ENCODE measurements around the gene VSTM2B. TPM values are rescaled to one million over a fixed set of nuclear protein-coding genes. Genes with fewer than 3 reads are reported as not detected.

The VSTM2B gene
- total and polyA plus RNA-seq, 2 of the 4 experiments (the other 2 are of a cell fraction) = not detected

GRCh38 chr19:29499261-29499920 lies 26.4 kb upstream of the VSTM2B start:
- no peak overlapping the region for H3K18ac ChIP-seq (ENCODE audit: low read depth, low read length)
- H3K9me3 ChIP-seq (ENCODE audit: control insufficient read depth, insufficient read depth, low read length) = peaks cover 5% of the 10 kb centered on the region; the same call in 1 of the 2 replicates
- H3K36me3 ChIP-seq (ENCODE audit: control insufficient read depth, insufficient read depth, low read length) = no peaks in the 10 kb centered on the region
- H2BK15ac ChIP-seq (ENCODE audit: low read depth, low read length) = no peak overlapping the region
- in situ Hi-C loops (cut with MboI; ENCODE audit: low sequenced_read_pairs) = no loop called here
- no peaks in the 10 kb centered on the region for H3K27me3 ChIP-seq (ENCODE audit: control insufficient read depth, insufficient read depth, low read length)
- H3K14ac ChIP-seq (replicated peaks; ENCODE audit: low read depth, low read length) = no peak overlapping the region
- no peak overlapping the region for H3K9ac ChIP-seq (ENCODE audit: low read depth, low read length)
- H2BK120ac ChIP-seq (ENCODE audit: low read depth, low read length) = no peak overlapping the region
- H4K8ac ChIP-seq (ENCODE audit: low read depth in 2 of 2, low read length in 2 of 2) = no peak overlapping the region
- no peak overlapping the region for H3K4me2 ChIP-seq (ENCODE audit: low read depth, low read length)
- no peak overlapping the region for H2BK20ac ChIP-seq (ENCODE audit: low read depth, low read length)
- no peak overlapping the region for H2AFZ ChIP-seq (replicated peaks; ENCODE audit: low read length, poor library complexity)
- H3K27ac ChIP-seq (ENCODE audit: insufficient read depth, low read length) = no peak overlapping the region
- no peaks in the 10 kb centered on the region for H4K20me1 ChIP-seq (ENCODE audit: insufficient read depth, low read length)
- H3K23ac ChIP-seq (ENCODE audit: low read depth, low read length) = no peak overlapping the region
- no peak overlapping the region for H3K4ac ChIP-seq (ENCODE audit: low read depth, low read length)
- TF ChIP-seq BHLHE40 (IDR thresholded peaks at IDR 0.05; ENCODE audit: low read depth, low read length) (no peak), SMC3 (IDR thresholded peaks at IDR 0.05; ENCODE audit: low read depth, low read length) (no peak), ELK1 (IDR thresholded peaks at IDR 0.05; ENCODE audit: borderline replicate concordance, low read depth, low read length) (no peak), RCOR1 (IDR thresholded peaks at IDR 0.05; ENCODE audit: insufficient replicate concordance, low read length) (no peak), MAFK (IDR thresholded peaks at IDR 0.05; ENCODE audit: low read depth, low read length) (no peak), RFX5 (IDR thresholded peaks at IDR 0.05; ENCODE audit: low read depth, low read length) (no peak), MXI1 (IDR thresholded peaks at IDR 0.05; ENCODE audit: borderline replicate concordance, low read depth, low read length) (no peak), MAZ (IDR thresholded peaks at IDR 0.05; ENCODE audit: borderline replicate concordance, low read depth, low read length) (no peak), USF2 (IDR thresholded peaks at IDR 0.05; ENCODE audit: low read depth, low read length) (no peak), FOS (IDR thresholded peaks at IDR 0.05; ENCODE audit: low read depth, low read length) (no peak), CEBPB (IDR thresholded peaks at IDR 0.05; ENCODE audit: low read depth, low read length) (no peak), POLR2A (IDR thresholded peaks at IDR 0.05; ENCODE audit: low read depth, low read length) (no peak), CTCF (conservative IDR thresholded peaks at IDR 0.05; ENCODE audit: low read depth, low read length) (no peak), RAD21 (IDR thresholded peaks at IDR 0.05; ENCODE audit: low read length) (no peak), NFE2L2 (IDR thresholded peaks at IDR 0.05; ENCODE audit: low read depth, low read length) (no peak), CHD1 (IDR thresholded peaks at IDR 0.05; ENCODE audit: low read depth, low read length) (no peak)
- ATAC-seq (ENCODE audit: low read depth) = no peak
- no peak overlapping the region for H2AK5ac ChIP-seq (ENCODE audit: low read depth, low read length)
- H2AK9ac ChIP-seq (replicated peaks; ENCODE audit: low read depth, low read length, poor library complexity) = no peak overlapping the region
- CTCF ChIA-PET = no interaction called here
- no peak overlapping the region for H2BK5ac ChIP-seq (ENCODE audit: low read depth, low read length, poor library complexity, severe bottlenecking)
- DNase-seq = no peak
- no peak overlapping the region for H3K4me3 ChIP-seq (ENCODE audit: insufficient read depth, low read depth, low read length)
- H3K56ac ChIP-seq (ENCODE audit: extremely low read depth, insufficient read depth, low read length) = no peak overlapping the region
- H4K5ac ChIP-seq (ENCODE audit: low read depth, low read length) = no peak overlapping the region
- no peaks in the 10 kb centered on the region for H3K79me1 ChIP-seq (ENCODE audit: low read depth in 1 of 2, low read length in 2 of 2)
- no peaks in the 10 kb centered on the region for H3K4me1 ChIP-seq (ENCODE audit: control insufficient read depth, insufficient read depth, low read length)
- intact Hi-C loops (cut with micrococcal nuclease) = no loop called here
- H4K91ac ChIP-seq (ENCODE audit: insufficient read depth, low read depth, low read length) = no peak overlapping the region
- POLR2A ChIA-PET (ENCODE audit: unreplicated experiment) = no interaction called here
- no peaks in the 10 kb centered on the region for H3K9me1 ChIP-seq (ENCODE audit: insufficient read depth, low read length)
- 40% methylated on average over 2 of the region's 14 CpGs; no CpG with 5 or more reads in 1 of the 2 experiments for WGBS, 2 experiments (ENCODE audit: extremely low coverage in 2 of 2, insufficient read length in 1 of 2)
- BruUV-seq (replicated peaks) = no TSS peak
- dilution Hi-C loops (cut with HindIII; ENCODE audit: low sequenced_read_pairs, unreplicated experiment) = no loop called here

Measured in IMR-90 (cell line).